Measurements from ENCODE around the gene RFLNA.

RFLNA gene, protein sequence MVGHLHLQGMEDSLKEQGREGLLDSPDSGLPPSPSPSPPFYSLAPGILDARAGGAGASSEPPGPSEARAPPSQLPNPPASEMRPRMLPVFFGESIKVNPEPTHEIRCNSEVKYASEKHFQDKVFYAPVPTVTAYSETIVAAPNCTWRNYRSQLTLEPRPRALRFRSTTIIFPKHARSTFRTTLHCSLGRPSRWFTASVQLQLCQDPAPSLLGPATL

DNA sequence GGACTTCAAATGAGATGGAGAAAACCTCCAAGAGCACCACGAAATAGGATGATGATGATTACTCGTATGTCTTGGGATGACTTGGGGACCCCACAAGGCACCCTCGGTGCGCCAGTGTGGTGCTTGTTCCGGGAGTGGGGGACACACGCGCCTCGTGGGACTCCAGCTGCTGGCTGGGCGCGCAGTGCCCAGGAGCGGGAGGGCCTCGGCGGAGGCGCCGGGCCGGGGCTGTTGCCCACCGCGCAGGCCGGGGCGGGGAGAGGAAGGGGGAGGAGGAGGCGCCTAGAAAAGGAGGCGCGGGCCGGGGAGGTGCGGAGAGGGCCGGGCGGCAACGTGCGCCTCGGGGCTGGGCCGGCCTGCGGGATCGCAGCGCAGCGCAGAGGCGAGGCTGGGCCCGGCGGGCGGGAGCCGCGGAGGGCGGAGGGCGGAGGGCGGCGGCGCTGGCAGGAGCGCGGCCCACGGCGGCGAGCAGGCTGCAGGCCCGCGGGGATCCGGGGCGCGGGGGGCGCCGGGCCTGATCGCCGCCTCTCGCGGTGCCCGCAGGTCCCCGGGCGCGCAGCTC lies at the start of gene RFLNA:
RFLNA (plus strand) TSS at position 314 of the 562 bp plus-strand sequence. CDS start 337 bp downstream, outside the sequence.
- no peak for DNase-seq

DNA sequence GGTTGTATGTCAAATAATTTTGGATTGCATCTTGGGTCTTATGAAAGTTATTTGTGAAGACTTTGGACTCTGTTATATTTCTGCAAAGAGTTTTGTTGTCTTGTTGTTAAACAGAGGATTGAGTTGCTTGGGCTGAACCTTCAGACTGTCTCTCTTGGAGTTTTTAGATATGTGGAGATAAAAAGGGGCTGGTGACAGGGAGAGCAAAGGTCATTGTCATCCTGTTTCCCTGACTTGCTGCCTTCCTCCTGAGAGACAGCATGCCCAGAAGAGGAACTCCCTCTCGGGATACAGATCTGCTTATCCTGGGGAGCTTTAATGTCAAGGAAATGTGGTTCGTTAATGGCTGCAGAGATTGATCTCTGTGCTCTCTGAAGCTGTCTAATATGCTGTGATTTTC lies 47.6 kb upstream of the RFLNA start:
- no peak for DNase-seq

DNA sequence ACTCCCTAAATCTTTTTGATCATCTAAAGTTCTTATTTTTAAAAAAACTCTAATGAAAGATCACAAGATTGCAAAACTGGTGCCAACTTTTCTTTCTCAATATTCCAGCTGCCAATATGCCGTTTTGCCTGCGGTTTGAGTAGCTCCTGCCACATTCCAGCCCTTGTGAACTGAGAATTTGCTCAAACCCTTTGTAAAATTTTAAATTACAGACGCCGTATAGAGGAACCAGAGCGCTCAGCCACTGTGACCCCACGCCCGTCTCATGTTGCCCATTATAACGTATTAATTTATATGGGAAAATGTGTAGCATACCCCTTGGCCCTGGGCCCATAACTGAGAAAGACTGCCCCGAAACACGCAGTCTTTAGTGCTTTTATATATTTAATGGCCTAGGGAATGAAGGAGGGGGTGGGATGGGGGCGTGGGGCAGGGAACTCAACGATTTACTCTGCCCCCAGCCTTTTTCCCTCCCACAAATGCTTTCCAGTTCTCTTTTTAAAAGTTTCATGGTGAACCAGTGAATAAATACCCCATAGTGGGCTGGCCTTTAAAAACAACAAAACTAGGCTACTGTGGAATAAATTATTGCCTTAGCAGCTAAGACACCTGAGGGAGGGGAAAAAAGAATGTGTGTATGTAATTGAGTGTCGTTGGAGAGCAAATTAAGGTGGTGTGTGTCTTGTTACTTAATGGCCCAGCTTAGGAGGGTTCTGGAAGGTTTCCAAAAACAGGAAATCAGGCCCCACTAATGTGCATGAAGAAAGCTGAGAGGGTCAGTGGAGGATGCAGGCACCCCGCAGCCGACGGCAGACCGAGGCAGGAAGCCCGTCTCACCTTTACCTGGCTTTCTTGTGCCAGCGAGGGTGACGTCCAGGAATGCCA lies 45.7 kb upstream of the RFLNA start:
- no peak for DNase-seq

DNA sequence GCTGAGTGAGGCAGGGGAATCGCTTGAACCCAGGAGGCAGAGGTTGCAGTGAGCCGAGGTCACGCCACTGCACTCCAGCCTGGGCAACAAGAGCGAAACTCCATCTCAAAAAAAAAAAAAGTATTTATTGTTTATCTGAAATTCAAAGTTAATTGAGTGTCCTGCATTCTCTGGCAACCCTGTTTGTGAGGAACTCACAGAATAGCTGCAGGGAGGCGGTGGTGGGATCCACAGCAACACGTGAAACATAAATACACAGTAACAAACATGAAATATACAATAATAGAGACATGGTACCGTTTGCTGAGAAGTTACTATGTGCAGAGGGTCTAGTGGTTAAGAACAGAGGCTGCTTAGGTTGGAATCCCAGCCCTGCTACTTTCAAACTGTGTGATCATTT lies 43.7 kb upstream of the RFLNA start:
- DNase-seq, result no peak

DNA sequence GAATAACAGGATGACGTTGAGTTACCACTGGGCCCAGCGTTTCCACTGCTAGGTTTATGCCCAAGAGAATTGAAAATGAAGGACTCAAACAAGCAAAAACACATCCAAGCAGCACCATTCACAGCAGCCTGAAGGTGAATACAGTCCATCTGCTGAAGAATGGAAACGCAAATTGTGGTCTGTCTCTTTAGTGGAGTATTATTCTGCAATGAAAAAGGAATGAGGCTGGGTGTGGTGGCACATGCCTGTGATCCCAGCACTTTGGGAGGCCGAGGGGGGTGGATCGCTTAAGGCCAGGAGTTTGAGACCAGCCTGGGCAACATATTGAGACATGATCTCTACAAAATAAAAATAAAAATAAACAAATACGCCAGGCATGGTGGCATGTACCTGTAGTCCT lies 41.9 kb upstream of the RFLNA start:
- no peak for DNase-seq

DNA sequence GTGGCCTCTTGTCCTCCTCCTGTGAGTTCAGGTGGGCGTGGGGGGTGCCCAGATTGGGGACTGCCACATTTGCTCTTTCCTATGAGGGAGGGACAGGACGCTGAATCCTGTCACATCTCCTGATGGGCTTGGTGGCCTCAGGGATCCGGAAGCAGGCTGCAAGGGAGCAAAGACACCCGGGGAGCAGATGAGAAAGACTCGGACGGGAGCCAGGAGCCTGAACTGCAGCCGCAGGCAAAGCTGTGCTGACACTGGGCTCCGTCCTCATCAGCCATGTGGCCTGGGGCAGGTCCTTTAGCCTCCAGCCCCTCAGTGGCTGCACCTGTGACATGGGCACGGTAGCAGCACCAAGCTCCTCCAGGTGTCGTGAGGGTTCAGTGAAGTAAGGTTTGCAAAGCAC lies 40.8 kb upstream of the RFLNA start:
- DNase-seq, result no peak

DNA sequence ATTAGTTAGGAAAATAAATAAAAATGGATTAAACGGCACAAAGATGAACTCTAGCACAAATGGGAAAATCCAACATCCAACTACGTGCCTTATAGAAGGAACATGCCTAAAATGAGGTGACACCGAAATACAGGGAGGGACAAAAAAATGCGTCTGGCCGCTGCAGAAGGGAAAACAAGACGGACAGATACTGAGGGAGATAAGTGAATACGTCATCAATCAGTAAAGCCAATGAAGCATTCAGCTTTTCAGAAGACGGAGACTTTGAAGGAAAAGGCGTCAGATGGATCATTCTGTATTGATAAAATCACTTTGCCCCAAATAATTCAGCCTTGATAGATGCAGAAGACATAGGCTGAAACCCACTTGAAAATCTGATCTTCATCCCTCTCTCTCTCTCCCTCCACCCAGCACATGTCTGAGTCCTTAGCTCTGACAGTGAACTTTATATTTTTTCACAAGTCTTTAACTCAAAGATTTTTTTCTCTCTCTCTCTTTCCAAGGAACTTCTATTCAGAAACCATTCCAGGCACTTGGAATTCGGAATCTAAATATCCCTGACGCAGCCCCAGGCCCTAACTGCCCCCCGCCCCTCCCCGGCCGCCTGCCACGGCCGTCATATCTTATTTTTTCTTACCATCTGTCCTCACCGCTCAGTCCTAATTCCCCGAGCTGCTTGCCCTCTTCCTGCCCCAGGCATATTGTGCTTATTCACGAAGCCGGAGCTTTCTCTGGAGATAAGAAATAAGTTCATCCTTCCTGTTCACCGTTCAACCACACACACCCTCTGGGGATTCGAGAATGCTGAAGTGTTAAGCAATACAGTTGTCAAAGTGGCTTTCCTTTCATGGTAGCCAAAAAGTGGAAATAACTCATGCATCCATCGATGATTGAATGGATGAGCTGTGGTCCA lies 35.5 kb upstream of the RFLNA start:
- DNase-seq, result no peak

DNA sequence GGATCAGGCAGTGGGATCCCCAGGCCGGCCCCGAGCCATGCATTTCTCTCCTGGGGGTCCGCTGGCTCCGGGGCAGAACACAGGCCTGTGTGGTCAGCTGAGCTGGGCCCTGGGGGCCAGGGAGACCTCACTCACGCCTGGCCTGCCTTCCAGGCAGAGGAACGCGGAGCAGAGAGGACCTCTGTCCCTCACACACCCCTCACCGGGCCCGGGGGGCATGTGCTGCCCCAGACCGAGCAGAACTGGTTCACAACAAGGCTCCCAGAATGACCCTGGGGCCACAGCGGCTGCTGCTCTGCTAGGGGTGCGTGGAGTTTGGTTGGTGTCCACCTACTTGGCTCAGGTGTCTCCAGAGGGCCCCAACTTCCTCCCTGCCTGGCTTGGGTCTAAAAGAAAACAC lies 33.0 kb upstream of the RFLNA start:
- DNase-seq, result no peak

DNA sequence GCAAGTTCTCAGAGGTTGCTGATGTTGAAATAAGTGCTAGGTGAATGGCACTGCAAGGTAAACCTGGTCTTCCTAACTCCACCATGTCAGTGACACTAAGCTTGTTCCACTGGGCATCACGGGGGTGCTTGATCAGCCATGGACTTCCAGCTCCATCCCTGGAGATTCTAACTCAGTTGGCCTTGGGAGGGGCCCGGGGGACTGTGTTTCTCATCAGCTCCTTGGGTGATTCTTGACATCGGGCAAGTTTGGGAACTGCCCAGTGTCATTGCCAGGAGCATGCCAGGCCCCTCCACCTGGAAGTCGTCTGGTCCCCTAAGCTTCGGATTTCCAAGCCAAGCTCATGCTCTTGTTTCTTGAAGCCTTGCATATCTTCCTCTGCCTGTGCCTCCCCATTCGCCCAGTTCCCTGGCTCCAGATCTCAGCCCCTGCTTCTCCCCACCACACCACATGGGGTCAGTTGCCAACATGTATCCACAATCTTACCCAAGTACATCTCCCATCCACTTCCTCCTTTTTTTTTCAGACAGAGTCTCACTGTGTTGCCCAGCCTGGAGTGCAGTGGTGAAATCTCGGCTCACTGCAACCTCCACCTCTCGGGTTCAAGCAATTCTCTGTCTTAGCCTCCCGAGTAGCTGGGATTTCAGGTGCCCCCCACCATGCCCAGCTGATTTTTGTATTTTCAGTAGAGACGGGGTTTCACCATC lies 30.7 kb upstream of the RFLNA start:
- DNase-seq, result no peak

DNA sequence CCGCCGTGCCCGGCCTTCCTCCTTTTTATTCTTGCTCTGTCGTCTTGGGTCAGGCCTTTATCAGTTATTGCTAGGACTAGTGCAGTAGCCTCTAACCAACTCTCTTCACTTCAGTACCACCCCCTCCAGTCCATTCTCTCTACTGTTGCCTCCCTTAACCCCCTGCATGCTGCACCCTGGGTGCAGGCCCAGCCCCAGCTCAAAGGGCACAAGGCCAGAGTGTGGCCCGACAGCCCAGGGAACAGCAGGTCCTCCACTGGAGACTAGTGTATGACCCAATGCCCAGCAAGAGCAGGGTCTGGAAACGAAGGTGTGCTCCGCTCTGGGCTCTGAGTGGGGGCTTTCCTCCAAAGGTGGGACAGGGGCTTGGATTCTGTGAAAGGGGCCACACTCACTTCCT lies 30.0 kb upstream of the RFLNA start:
- no peak for DNase-seq

DNA sequence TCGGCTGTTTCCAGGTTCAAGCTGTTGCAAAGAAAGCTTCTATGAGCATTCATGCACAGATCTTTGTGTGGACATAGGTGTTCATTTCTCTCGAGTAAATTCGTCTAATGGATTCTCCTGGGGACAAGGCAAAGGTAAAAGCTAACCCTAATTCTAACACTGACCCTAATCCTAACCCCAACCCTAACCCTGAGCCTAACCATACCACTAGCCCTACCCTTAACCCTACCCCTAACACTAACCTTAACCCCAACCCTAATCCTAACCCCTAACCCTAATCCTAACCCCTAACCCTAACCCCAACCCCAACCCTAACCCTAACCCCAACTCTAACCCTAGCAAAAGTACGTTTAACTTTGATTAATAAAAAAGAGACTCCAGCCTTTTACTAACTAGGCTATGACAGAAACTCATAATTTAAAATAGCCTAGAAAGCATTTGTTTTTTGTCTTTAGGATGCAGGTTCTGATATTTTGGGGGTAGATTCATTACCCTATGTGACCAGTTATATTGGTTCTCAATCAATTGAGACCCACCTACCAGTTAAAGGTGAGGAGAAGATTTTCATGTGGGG lies 27.6 kb upstream of the RFLNA start:
- no peak for DNase-seq

DNA sequence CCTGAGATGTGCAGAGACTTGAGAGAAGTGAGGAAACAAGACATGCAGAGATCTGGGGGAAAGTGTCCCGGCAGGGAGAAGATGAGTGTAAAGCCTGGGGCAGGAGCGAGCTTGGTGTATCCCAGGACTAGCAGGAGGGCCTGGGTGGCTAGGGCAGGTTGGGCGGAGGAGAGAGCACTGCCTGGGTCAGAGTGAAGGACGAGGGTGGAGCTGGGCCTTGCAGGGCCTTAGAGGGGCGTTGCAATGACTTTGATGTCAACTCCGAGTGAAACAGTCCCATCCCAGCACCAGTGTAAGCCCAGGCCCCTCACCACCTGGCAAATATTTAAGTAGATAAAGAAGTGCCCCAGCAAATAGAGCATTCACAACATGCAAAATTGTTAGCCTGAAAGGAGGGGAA lies 24.2 kb upstream of the RFLNA start:
- no peak for DNase-seq

DNA sequence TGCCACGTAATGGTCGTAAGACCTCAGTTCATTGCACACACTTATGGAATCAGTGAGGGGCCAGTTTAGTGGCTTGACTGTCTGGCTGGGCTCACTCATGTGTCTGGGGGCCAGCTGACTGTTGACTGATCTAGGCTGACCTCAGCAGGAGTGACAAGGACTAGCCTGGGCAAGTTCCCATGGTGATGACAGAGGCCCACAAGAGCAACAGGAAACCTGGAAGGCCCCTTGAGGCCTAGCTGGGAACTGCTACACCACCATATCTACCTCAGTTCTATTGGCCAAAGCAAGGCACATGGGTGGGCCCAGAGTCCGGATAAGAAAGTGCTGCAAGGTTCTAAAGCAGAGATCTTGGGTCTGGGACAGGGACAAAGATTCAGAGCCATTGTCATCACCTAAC lies 21.3 kb upstream of the RFLNA start:
- no peak for DNase-seq

DNA sequence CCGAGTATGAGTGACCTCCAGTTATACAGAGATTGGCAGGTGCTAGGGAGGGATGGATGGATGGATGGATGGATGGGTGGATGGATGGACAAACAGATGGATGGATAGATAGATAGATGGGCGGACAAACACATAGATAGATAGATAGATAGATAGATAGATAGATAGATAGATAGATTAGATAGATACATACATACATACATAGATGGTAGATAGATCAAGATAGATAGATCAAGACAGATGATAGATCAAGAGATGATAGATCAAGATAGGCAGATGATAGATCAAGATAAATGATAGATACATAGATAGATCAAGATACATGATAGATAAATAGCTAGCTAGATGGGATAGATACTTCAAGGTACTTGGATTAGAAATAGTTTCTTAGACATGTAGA lies 18.6 kb upstream of the RFLNA start:
- DNase-seq, result no peak

DNA sequence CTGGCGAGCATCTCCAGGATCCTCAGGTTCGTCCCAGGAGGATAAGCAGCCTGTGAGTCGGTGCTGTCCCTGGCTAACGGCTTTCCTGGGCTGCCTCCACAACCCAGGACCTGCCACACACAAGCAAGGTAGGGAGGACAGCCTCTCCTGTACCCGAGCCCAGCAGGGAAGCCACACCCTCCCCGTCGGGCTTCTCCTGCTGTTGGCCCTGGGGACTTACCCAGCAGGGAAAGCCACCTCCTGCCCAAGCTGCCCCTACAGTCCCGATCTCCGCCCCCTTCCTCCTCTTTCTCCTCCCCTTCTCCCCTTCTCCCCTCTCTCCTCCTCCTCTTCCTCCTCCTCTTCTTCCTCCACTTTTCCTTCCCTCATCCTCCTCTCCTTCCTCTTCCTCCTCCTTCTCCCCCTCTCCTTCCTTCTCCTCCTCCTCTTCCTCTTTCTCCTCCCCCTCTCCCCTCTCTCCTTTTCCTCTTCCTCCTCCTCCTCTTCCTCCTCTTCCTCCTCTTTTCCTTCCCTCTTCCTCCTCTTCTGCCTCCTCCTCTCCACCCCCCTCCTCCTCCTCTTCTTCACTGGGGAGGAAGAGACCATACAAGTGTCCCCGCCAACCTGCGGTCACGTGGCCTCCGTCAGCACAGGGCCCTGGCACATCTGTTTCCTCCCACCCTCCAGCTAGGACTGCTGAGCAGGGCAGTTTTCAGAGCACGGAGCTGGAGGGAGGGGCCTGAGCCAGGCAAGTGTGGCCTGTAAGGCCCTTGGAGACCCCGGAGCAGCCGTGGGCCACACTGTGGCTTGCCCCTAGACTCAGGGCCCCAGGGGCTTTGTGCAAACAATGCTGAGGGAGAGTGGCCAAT lies 17.3 kb upstream of the RFLNA start:
- no peak for DNase-seq

DNA sequence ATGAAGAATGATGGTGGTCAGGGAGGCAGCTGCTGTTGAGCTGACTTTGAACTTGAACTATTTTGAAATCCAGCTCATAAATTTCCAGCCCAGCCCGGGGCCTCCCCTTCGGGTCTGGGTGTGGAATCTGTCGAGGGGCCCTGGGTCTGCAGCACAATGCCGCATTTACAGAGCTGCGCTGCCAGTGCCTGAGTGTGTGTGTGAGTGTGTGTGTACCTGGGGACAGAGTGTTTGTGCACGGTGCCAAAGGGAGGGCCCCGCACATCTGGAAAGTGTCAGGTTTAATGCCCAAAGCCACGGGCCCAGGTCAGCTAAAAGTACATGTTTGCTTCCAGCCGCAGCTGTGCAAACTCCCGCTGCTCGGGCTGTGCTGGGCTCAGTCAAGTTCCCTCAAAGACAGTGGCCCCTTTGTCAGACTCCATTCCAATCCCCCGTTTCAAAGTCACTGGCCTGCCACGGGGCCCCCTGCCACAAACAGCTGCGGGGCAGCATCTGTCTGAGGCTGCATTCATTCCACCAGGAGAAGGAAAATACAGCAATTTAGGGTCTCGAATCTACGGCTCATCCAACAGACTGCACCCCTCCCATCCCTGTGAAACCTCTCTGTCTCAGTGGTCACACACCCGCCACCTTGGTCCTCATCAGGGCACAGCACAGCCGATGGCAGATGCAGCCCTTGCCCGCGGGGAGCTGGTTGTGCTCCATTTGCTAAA lies 16.3 kb upstream of the RFLNA start:
- no peak for DNase-seq

DNA sequence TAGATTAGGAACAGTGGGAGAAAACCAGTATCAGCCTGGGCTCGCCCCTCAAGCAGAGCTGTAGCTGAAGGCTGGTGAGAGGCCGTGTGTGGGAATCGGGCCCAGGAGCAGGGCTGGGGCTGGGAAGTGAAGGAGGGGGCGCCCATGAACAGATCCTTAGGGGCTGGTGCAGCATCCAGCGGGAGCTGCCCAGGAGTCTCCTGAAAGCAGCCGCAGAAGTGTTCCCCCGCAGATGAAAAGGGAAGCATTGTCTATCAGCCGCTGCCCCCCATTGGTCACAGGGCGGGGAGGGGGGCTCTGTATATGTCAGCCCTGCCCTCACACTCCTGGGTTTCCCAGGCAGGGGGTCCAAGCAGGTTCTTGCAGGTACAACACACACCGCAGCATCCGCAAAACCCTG lies 15.6 kb upstream of the RFLNA start:
- no peak for DNase-seq

DNA sequence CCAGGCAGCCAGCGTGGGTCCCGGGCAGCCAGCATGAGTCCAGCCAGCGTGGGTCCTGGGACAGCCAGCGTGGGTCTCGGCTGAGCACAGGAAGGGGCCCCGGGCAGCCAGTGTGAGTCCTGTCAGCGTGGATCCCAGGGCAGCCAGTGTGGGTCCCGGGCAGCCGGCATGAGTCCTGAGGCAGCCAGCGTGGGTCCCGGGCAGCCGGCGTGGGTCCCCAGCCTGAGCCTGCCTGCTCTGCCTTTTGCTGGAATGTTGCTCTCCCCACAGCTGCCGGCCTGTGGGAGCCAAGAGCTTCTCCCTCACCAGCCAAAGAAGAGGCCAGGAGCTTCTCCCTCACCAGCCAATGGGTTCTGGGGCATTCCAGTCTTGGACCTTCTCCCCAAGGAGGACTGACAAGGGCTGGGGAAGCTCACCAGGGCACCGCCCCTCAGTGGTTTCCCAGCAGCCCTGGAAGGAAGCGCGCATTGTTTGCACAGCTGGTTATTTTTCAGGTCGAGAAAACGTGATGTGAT lies 15.0 kb upstream of the RFLNA start:
- DNase-seq, result no peak

DNA sequence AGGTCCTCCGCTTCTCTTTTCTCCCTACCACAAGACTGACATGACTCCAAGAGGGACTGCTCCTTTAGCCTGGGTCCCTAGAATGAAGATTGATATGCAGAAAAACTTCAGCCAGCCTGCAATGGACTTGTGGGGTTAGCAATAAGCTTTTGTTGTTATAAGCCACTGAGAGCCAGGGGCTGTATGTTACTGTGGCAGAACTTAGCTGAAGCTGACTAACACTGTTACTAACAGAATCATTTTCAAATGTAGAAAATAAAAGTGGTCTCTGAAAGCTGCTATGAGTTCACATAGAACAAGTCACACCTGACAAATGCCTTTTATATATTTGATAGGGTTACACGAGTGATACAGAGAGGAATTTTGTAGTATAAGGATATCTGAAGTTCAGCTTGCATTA lies 13.6 kb upstream of the RFLNA start:
- no peak for DNase-seq

DNA sequence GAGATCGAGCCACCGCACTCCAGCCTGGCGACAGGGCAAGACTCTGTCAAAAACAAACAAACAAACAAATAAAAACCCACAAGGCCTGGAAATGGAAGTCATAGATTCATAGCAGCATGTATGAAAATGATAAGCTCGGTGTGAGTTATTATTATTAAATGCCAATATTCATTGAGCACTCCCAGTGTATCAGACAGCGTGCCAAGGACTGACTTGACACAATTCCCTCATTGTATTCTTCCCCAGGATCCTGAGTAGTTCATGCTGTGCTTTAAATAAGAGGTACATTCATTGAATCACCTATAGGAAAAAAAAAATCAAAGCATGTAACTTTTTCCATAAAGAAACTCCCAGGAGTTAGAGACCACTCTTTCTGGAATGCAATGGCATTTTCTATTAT lies 12.6 kb upstream of the RFLNA start:
- DNase-seq, result no peak

Measured in stimulated activated CD4-positive, alpha-beta T cell treated with anti-CD3 and anti-CD28 coated beads, Interleukin-4, amount 100 ng/mL, for 1 hour (primary cell).